H1 (cell line): ENCODE results near the gene APOL2. TPM values are rescaled to one million over a fixed set of nuclear protein-coding genes. Genes with fewer than 3 reads are reported as not detected.

ENCODE experiments used
- CTCF ChIA-PET: fragments of 300-600 bp; sonication (Branson Sonifier 250); formaldehyde crosslinking; loops from one replicate; lab custom pipeline; 2021; ENCODE audit not compliant: partially characterized antibody; lab: Charles Lee
- POLR2A ChIA-PET: fragments of 300-600 bp; sonication (Branson Sonifier 250); formaldehyde crosslinking; loops from one replicate; lab custom pipeline; 2021; ENCODE audit warnings: inconsistent platforms; ENCODE audit not compliant: partially characterized antibody; lab: Charles Lee
- DNase-seq, 2 experiments: peaks; one replicate each; pipeline versions ENCODE4 v3.0.0 to v3.0.0-alpha.2; 2010 to 2022; ENCODE audit warnings: low spot score in 2 of 2, low read depth in 1 of 2, mixed read lengths in 1 of 2
- FAIRE-seq: peaks from 2 replicates; lab custom pipeline; 2011; peaks lifted over from hg19 to GRCh38; lab: Jason Lieb, UNC
- H2AFZ ChIP-seq: 2 replicates; pipeline ENCODE4 v1.8.1; 2012; ENCODE audit warnings: low read length, inconsistent platforms
- H2AK5ac ChIP-seq: 2 replicates; pipeline ENCODE4 v1.6.1; 2013; ENCODE audit warnings: low read depth, low read length
- H2BK120ac ChIP-seq: replicated peaks from 2 replicates; pipeline ENCODE3; 2013; ENCODE audit warnings: low read depth, low read length, inconsistent platforms
- H2BK12ac ChIP-seq: 2 replicates; pipeline ENCODE4 v1.6.1; 2013; ENCODE audit warnings: low read depth, low read length
- H2BK15ac ChIP-seq: 2 replicates; pipeline ENCODE4 v1.6.1; 2013; ENCODE audit warnings: low read length
- H2BK20ac ChIP-seq: 2 replicates; pipeline ENCODE4 v1.6.1; 2013; ENCODE audit warnings: low read length
- H2BK5ac ChIP-seq: 2 replicates; pipeline ENCODE4 v1.6.1; 2013; ENCODE audit warnings: low read depth, low read length
- H3K14ac ChIP-seq: 2 replicates; pipeline ENCODE4 v1.6.1; 2013; ENCODE audit warnings: inconsistent platforms; ENCODE audit not compliant: insufficient read length
- H3K18ac ChIP-seq: 2 replicates; pipeline ENCODE4 v1.6.1; 2013; ENCODE audit warnings: low read length; ENCODE audit errors: extremely low read depth
- H3K23ac ChIP-seq: 2 replicates; pipeline ENCODE4 v1.6.1; 2013; ENCODE audit warnings: inconsistent platforms; ENCODE audit not compliant: insufficient read length
- H3K23me2 ChIP-seq: 2 replicates; pipeline ENCODE4 v1.6.1; 2013; ENCODE audit warnings: low read depth, low read length
- H3K27ac ChIP-seq: 2 replicates; pipeline ENCODE4 v1.6.1; 2011; ENCODE audit warnings: low read depth, low read length, inconsistent platforms
- H3K27me3 ChIP-seq, 4 experiments: replicated peaks in 1 of 4; 1 replicate in 1 of 4; 2 replicates in 3 of 4; pipeline versions ENCODE4 v1.6.1 to v1.8.1; 2011 to 2013; ENCODE audit warnings: low read length in 3 of 4, mild to moderate bottlenecking in 3 of 4, inconsistent platforms in 2 of 4, mixed read lengths in 2 of 4, moderate library complexity in 1 of 4; ENCODE audit not compliant: control insufficient read depth in 3 of 4, insufficient read depth in 3 of 4; ENCODE audit errors: extremely low read depth in 1 of 4
- H3K36me3 ChIP-seq, 4 experiments: 2 replicates each; pipeline versions ENCODE4 v1.6.1 to v1.8.1; 2011 to 2013; ENCODE audit warnings: mild to moderate bottlenecking in 4 of 4, low read length in 3 of 4, moderate library complexity in 2 of 4, control low read depth in 1 of 4, inconsistent platforms in 1 of 4; ENCODE audit not compliant: insufficient read depth in 4 of 4, control insufficient read depth in 2 of 4
- H3K4ac ChIP-seq: replicated peaks from 2 replicates; pipeline ENCODE3; 2013; ENCODE audit warnings: low read length, low read depth, mixed read lengths, inconsistent platforms; ENCODE audit not compliant: insufficient read length
- H3K4me1 ChIP-seq, 4 experiments: replicated peaks in 1 of 4; 1 replicate in 1 of 4; 2 replicates in 3 of 4; pipeline versions ENCODE4 v1.6.1 to v1.8.1; 2011 to 2013; ENCODE audit warnings: low read length in 3 of 4, inconsistent platforms in 2 of 4, mixed read lengths in 1 of 4; ENCODE audit not compliant: insufficient read depth in 4 of 4, control insufficient read depth in 3 of 4
- H3K4me2 ChIP-seq, 2 experiments: 2 replicates each; pipeline versions ENCODE4 v1.6.1 to v1.8.1; 2011 to 2013; ENCODE audit warnings: low read depth in 2 of 2, low read length in 2 of 2, control low read depth in 1 of 2, inconsistent platforms in 1 of 2, mild to moderate bottlenecking in 1 of 2; ENCODE audit not compliant: insufficient read depth in 1 of 2
- H3K4me3 ChIP-seq, 4 experiments: fragments of 200-600, 300-600 bp in 1 of 4; sonication (generic), shearing (Covaris generic), sonication (Bioruptor Twin) in 1 of 4; 2 replicates each; pipeline versions ENCODE4 v1.5.1 to v1.8.1; 2011 to 2016; ENCODE audit warnings: low read length in 4 of 4, low read depth in 3 of 4, control low read depth in 2 of 4, inconsistent platforms in 2 of 4, mild to moderate bottlenecking in 2 of 4, mixed read lengths in 1 of 4, moderate library complexity in 1 of 4; ENCODE audit not compliant: insufficient read depth in 2 of 4; ENCODE audit errors: extremely low read depth in 1 of 4
- H3K56ac ChIP-seq: replicated peaks from 2 replicates; pipeline ENCODE3; 2013; ENCODE audit warnings: low read depth, mild to moderate bottlenecking, mixed read lengths, low read length, inconsistent platforms; ENCODE audit not compliant: insufficient read length
- H3K79me1 ChIP-seq: 2 replicates; pipeline ENCODE4 v1.6.1; 2013; ENCODE audit warnings: low read depth, low read length, control low read depth
- H3K79me2 ChIP-seq, 2 experiments: 2 replicates each; pipeline versions ENCODE4 v1.6.1 to v1.8.1; 2012 to 2013; ENCODE audit warnings: low read length in 2 of 2, mild to moderate bottlenecking in 2 of 2, inconsistent platforms in 1 of 2; ENCODE audit not compliant: insufficient read depth in 2 of 2, control insufficient read depth in 1 of 2
- H3K9ac ChIP-seq, 4 experiments: replicated peaks in 1 of 4; 1 replicate in 1 of 4; 2 replicates in 3 of 4; pipeline versions ENCODE4 v1.6.1 to v1.8.1; 2011 to 2013; ENCODE audit warnings: low read depth in 3 of 4, low read length in 3 of 4, control low read depth in 2 of 4, mild to moderate bottlenecking in 2 of 4, moderate library complexity in 2 of 4, inconsistent platforms in 1 of 4; ENCODE audit errors: extremely low read depth in 1 of 4
- H3K9me3 ChIP-seq, 2 experiments: 2 replicates each; pipeline versions ENCODE4 v1.6.1 to v1.8.1; 2012 to 2013; ENCODE audit warnings: mild to moderate bottlenecking in 2 of 2, moderate library complexity in 2 of 2, control low read depth in 1 of 2, inconsistent platforms in 1 of 2, low read depth in 1 of 2, low read length in 1 of 2, mixed read lengths in 1 of 2; ENCODE audit not compliant: insufficient read depth in 2 of 2
- H4K20me1 ChIP-seq, 2 experiments: replicated peaks in 1 of 2; 2 replicates each; pipeline versions ENCODE3 to v1.8.1; 2011 to 2013; ENCODE audit warnings: inconsistent platforms in 2 of 2, low read length in 2 of 2, mild to moderate bottlenecking in 1 of 2; ENCODE audit not compliant: insufficient read depth in 2 of 2, control insufficient read depth in 1 of 2
- H4K5ac ChIP-seq: 2 replicates; pipeline ENCODE4 v1.6.1; 2013; ENCODE audit warnings: low read length, low read depth, mixed read lengths, inconsistent platforms; ENCODE audit not compliant: insufficient read length
- H4K8ac ChIP-seq: 2 replicates; pipeline ENCODE4 v1.8.0; 2013; ENCODE audit warnings: mild to moderate bottlenecking, moderate library complexity, low read length, inconsistent platforms; ENCODE audit not compliant: insufficient read depth; ENCODE audit errors: extremely low read depth
- H4K91ac ChIP-seq: replicated peaks from 2 replicates; pipeline ENCODE3; 2013; ENCODE audit warnings: low read length, mixed read lengths, inconsistent platforms; ENCODE audit not compliant: insufficient read length
- CBX5 ChIP-seq: fragments of 300-800, 300-1000 bp; sonication (generic); IDR thresholded peaks from 2 replicates; pipeline ENCODE4 v1.7.1; 2016; ENCODE audit warnings: antibody characterized with exemption, low read length, low read depth
- POLR2A ChIP-seq, 2 experiments: IDR thresholded peaks; 1 replicate in 1 of 2; 2 replicates in 1 of 2; pipeline ENCODE4 v1.6.1; 2011; ENCODE audit warnings: low read depth in 2 of 2, low read length in 2 of 2, mild to moderate bottlenecking in 2 of 2; ENCODE audit errors: control extremely low read depth in 1 of 2
- POLR2AphosphoS5 ChIP-seq: IDR thresholded peaks from 2 replicates; pipeline ENCODE4 v1.6.1; 2011; ENCODE audit warnings: low read depth, low read length
- RNF2 ChIP-seq: fragments of 200-900, 300-1000 bp; sonication (generic); IDR thresholded peaks from 2 replicates; pipeline ENCODE4 v1.7.1; 2016; ENCODE audit warnings: borderline replicate concordance, low read depth, mild to moderate bottlenecking, antibody characterized with exemption, low read length; ENCODE audit not compliant: poor library complexity, severe bottlenecking; ENCODE audit errors: missing control alignments
- SIN3A ChIP-seq, 2 experiments: IDR thresholded peaks in 1 of 2; conservative IDR thresholded peaks in 1 of 2; 2 replicates each; pipeline ENCODE4 v1.6.1; 2011 to 2012; ENCODE audit warnings: low read length in 2 of 2, improper control_type of control experiment in 1 of 2, low read depth in 1 of 2, mild to moderate bottlenecking in 1 of 2
- SIX5 ChIP-seq: IDR thresholded peaks from 2 replicates; pipeline ENCODE4 v1.6.1; 2011; ENCODE audit warnings: mild to moderate bottlenecking, low read depth, low read length
- TAF7 ChIP-seq: optimal IDR thresholded peaks from 2 replicates; pipeline ENCODE3; 2011; ENCODE audit warnings: low read depth, mild to moderate bottlenecking, inconsistent platforms, low read length, moderate library complexity, borderline replicate concordance
- YY1 ChIP-seq: IDR thresholded peaks from 2 replicates; pipeline ENCODE4 v1.6.1; 2011; ENCODE audit warnings: low read depth, mild to moderate bottlenecking, low read length
- WGBS, 2 experiments: shearing (Covaris generic) in 1 of 2; methylation state at CpG; one replicate each; pipeline versions ENCODE4 v1.1.6 to v1.1.7; 2013 to 2015; ENCODE audit warnings: low lambda C conversion rate in 2 of 2, mixed read lengths in 2 of 2, inconsistent platforms in 1 of 2, low coverage in 1 of 2, missing lambda C conversion rate in 1 of 2; ENCODE audit not compliant: insufficient replicate concordance in 2 of 2, insufficient coverage in 1 of 2, insufficient read length in 1 of 2; ENCODE audit errors: extremely low coverage in 1 of 2, missing lambda C conversion rate in 1 of 2; 5-methylcytosine and 5-hydroxymethylcytosine counted together
- polyA plus RNA-seq, 7 experiments: library from polyadenylated mRNA; depleted of rRNA in 3 of 7; stranded (reverse) in 5 of 7; unstranded in 2 of 7; fragments of >200 nt in 5 of 7; fragments of 200-250 nt in 2 of 7; gene quantifications; 1 replicate in 5 of 7; 2 replicates in 1 of 7; 4 replicates in 1 of 7; pipeline versions ENCODE4 v1.2.1 to v1.2.3, GENCODE V29; 2011 to 2013; ENCODE audit warnings: missing spikeins in 2 of 7, mixed read lengths in 2 of 7
- total RNA-seq: library from RNA; stranded (reverse); fragmentation: NEBNext Ultra II Directional; extraction: Animal tissue kit (Norgen Biotek cat#: 25700); gene quantifications from 2 replicates; pipeline ENCODE4 v1.2.1, GENCODE V29; 2021

APOL2 gene
- total and polyA plus RNA-seq, 2 of the 8 experiments (the other 6 are each of a cell fraction or from before 2014, with no cell fraction given), result 8.1 to 11.0 TPM

GRCh38 chr22:36236388-36237319 is 2.7 kb downstream of the APOL2 start:
- H3K9ac ChIP-seq, result no peak overlapping the region
- H3K9me3 ChIP-seq, result no peaks in the 10 kb centered on the region
- no peak overlapping the region; a peak in 1 of 4 replicates for H3K4me2 ChIP-seq
- H3K14ac ChIP-seq, result no peak overlapping the region
- ChIA-PET CTCF (interaction anchor here (0.8 to 5.0 kb wide), 15 partner anchors 11 to 65 kb away, joined by 3 to 30 read pairs (median 5); partner anchors contain the start of gene APOL1), POLR2A (interaction anchor here (1.5 kb wide), 1 partner anchor 28 kb away, joined by 3 read pairs; no protein-coding TSS in a partner anchor)
- H2AFZ ChIP-seq, result no peak overlapping the region
- H3K27me3 ChIP-seq, result no peaks in the 10 kb centered on the region
- no peak overlapping the region for H3K27ac ChIP-seq
- H2BK12ac ChIP-seq, result no peak overlapping the region
- peak overlapping the region; percentile 18; the same call in 1 of the 2 replicates for H4K8ac ChIP-seq
- H3K4ac ChIP-seq, result no peak overlapping the region
- H4K20me1 ChIP-seq, result no peaks in the 10 kb centered on the region
- H3K18ac ChIP-seq, result no peak overlapping the region
- no peaks in the 10 kb centered on the region; a peak in 1 of 8 replicates for H3K36me3 ChIP-seq
- WGBS, 2 experiments, result 80% methylated on average over 14 of the region's 14 CpGs; no CpG with 5 or more reads in 1 of the 2 experiments
- no peak overlapping the region for H3K4me3 ChIP-seq
- H4K91ac ChIP-seq, result no peak overlapping the region
- peaks cover 3% of the 10 kb centered on the region for H3K23me2 ChIP-seq
- TF ChIP-seq POLR2A (IDR thresholded peaks at IDR 0.05; ENCODE audit: control extremely low read depth in 1 of 2, low read depth in 2 of 2, low read length in 2 of 2) (no peak), POLR2AphosphoS5 (no peak), RNF2 (no peak), SIN3A (conservative IDR thresholded peaks at IDR 0.05 in 1 of 2, IDR thresholded peaks at IDR 0.05 in 1 of 2; ENCODE audit: low read depth in 1 of 2, low read length in 2 of 2) (no peak), CBX5 (no peak), SIX5 (no peak), YY1 (no peak), TAF7 (no peak)
- no peak for FAIRE-seq
- no peak overlapping the region for H4K5ac ChIP-seq
- no peak for DNase-seq
- no peak overlapping the region for H2AK5ac ChIP-seq
- H3K23ac ChIP-seq, result no peak overlapping the region
- H3K79me1 ChIP-seq, result no peaks in the 10 kb centered on the region
- H2BK120ac ChIP-seq, result no peak overlapping the region
- peaks cover 0 to 14% (median 9%) of the 10 kb centered on the region in 4 experiments; a peak in 6 of 7 replicates for H3K4me1 ChIP-seq
- H3K56ac ChIP-seq, result no peak overlapping the region
- H2BK5ac ChIP-seq, result no peak overlapping the region
- no peak overlapping the region for H2BK20ac ChIP-seq
- peaks cover 0 to 5% of the 10 kb centered on the region in 2 experiments; a peak in 1 of 4 replicates for H3K79me2 ChIP-seq
- H2BK15ac ChIP-seq, result no peak overlapping the region
